GM03348 (cell line): ENCODE data around the gene SLC35G1.

Source experiments
- DNase-seq: peaks from one replicate; pipeline ENCODE4 v3.0.0; 2012; ENCODE audit warnings: low spot score

SLC35G1 gene

DNA sequence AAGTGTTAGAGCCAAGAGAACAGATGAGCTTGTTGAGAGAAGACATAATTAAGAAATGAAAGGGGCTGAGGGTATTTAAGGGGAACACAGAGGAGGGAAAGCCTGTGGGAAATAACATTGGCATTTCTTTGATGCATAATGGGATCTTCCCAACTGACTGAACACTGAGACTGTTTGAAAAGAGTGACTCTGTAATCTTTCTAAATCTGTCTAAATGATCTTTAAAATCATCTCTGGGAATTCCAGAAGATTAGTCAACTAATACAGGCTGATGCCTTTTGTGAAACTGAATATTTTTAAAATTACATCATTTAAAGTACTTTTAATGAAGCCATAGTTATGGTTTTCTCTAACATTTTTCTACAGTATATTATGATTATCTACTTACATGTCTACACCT lies 17.4 kb upstream of the SLC35G1 start:
- DNase-seq = peak; percentile 50

DNA sequence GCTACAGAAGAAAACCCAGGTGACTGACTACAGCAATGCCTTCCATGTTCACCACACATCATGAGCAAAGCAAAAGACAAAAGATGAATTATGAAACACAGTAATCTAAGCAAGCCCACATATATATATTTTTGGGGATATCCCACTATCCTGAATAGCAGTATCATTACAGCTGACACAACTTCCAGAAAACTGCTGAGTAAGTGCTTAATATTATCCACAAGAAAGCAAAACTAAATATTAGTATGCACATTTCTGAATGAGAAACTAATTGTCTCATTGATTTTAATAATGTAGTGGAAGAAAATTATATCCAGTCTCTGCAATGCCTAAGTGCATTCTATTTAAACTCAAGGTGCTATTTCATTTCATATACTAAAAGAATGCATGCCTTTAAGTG lies 14.5 kb upstream of the SLC35G1 start:
- no peak for DNase-seq

DNA sequence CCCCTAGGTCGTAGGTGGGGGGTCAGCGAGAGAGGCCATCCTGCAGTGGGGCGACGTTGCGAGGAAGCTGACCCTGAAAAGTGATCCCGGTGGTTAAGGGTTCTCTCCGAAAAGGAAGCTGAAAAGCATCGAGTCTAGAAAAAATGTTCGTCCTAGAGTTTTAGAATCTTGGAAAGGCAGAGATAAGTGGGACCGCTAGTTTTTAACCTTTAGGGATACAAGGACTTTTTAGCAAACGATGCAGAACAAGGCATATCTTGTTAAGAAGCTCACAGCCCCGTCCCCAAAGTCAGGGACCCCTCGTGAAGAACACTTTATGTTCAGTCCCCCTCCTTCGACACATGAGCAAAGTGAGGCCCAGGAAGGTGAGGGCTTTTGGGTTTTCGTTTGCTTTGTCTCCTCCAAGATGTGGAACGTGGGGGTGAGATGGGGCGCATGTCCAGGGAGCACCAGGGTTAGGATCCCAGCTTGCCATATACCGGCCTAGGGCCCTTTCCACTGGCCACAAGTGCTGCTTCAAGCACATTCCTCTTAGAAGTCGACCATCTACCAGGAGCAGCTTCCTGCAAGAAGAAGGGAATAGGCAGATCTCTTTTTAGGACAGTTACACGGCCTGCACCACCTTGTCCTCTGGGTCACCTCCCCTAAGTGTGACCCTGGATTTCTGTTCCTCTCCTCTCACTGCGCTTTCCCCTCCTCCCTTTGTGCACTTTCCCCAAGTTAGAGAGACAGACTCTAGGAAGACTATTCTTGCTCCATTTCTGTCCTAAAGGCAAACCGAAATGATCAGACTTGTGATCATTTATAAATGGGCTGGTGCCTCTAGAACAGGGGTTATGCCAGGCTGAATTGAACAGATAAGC lies 969 bp downstream of the SLC35G1 start:
- peak; percentile 16 for DNase-seq

DNA sequence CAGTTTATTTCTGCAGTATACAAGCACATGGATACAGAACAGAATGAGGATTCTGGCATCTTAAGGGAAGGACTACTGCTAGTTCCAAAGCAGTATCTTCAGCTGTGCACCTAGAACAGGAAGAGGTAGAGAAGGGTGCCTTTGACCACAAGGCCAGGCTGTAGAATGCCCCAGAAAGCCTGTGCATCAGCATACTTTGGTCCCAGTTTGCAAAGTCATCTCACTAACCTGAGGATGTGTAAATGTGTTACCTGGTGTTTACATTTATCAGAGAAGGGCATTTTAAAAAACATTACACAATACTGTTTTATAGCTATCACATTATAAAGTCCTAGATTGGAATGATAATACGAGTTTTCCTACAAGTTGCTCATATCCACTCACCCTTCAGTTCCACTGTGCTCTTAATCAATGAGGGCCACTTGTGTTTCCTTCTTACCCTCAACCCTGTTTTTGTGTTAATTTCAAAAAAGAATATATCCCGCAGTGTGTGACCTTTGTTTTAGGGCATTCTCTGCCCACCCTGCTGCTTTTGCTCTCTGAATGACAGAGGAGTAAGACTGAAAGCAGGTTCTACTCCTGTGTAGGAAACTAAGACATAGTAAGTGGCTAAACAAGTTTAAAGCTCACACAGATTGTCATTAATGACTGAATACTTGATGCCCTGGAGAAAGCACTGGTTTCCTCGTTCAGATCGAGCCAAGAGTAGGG lies 3.4 kb downstream of the SLC35G1 start:
- no peak for DNase-seq

DNA sequence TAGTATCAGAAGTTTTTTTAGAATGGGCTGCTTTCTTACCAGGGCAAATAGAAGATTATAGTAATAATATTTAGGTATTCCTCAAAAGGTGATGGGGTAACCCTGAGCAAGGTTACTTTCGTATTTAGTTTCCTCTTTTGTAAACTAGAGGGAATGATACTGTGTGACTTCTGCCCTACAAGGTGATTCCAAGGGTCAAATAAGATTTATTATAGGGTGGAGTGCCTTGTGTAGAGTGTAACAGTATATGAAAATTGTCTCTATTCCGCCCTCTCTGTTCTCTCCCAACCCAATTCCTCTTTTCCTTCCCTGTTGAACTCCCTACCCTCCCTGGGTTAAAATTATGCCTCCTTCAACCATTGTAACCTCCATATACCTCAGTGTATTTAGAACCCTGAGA lies 5.3 kb downstream of the SLC35G1 start:
- DNase-seq = no peak

DNA sequence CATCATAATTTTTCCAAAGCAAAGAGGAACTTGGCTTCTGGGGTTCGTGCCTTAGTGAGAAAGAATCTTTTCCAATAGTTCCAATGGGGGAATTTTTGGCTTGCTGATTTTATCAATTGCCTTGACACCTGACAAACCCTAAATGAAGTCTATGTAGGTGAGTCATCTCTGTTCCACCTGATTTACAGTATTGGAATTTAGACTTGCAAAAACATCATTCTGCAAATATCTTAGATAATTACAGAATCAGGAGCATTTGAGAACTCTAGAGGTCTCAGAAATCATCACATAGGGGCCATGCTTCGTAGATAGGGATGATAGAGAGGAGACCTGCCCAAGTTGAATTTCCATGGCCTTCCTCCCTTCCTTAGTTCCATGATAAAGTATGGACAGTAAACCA lies 9.3 kb downstream of the SLC35G1 start:
- DNase-seq = no peak

DNA sequence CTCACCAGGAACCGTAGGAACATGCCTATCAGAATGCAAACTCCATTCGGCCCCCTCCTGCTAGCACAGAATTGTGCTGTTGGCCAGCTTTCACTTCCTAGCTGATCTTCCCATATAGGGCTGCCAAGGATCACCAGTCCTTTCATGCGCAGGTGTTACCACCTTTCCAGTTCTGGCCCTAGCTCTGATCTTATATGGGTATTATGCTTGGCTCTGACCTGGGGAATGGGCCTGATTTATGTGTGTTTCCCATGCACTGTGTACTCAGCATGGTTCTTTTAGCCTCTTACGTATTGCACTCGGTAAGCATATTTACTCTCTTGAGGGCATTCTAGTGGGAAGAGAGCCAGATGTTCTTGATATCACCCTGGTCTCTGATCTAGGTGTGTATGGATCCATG lies 11.1 kb downstream of the SLC35G1 start:
- DNase-seq = no peak

DNA sequence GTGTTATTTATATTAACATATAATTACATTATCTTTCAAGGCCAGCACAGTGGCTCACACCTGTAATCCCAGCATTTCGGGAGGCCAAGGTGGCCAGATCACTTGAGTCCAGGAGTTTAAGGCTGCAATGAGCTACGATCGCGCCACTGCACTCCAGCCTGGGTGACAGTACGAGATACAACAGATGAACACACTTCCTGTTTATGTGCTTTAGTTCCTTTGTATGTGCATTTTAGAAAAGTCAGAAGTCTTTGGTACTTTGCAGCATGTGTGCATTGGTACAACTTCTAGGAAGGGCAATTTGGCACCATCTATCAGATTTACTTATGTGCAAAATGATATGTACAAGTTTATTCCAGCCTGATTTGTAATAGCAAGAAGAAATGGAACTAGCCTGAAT lies 13.3 kb downstream of the SLC35G1 start:
- no peak for DNase-seq

DNA sequence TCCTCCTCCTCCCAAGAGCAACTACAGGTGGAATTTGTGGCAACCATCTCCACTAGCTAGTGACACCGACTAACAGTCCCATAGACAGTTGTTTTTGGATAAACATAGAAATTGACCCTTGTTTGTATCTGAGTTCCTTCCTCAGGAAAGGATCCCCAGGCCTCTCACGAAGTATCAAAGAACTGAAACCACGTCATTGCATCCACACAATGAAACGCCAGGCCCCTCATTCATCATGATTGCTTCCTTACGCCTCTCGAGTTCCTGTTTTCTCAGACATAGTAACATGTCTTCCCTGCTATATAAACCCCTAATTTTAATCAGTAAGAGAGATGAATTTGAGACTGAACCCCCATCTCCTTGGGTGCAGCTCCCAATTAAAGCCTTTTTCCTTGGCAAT lies 18.1 kb downstream of the SLC35G1 start:
- DNase-seq = no peak

DNA sequence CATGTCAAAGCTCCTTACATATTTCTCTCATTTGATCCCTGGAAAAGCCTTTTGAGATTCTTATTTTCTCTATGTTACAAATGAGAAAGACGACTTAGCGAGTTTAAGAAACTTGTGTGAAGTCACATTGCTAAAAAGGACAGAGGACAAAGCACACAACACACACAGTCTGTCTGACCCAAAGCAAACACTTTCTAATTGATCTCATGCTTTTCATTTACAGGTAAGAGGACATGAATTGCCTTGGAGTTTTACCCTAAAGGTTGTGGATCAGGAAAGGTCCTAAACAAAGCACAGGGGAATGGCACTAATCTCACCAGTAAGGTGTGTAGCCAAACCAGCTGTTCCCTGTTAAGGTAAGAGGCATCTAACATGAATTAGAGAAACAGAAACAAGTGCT lies 18.7 kb downstream of the SLC35G1 start:
- DNase-seq = no peak

DNA sequence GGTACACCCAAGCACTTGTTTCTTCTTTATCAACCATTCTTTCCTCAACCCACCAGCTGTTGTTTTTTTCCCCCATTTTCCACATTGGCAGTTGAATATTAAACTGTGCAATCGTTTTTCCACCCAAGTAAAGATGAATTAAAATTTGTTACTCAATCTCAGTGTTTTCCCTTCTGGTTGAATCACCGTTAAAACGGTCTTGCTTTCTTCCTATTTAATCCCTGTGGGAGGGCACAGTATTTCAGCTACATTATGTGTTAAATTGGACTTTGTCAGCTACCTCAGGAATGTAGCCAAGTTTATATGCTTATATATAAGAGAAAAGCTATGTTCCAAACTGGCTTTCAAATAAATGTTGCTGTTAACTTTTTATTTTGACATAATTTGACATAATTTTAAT lies 19.9 kb downstream of the SLC35G1 start:
- DNase-seq = no peak

DNA sequence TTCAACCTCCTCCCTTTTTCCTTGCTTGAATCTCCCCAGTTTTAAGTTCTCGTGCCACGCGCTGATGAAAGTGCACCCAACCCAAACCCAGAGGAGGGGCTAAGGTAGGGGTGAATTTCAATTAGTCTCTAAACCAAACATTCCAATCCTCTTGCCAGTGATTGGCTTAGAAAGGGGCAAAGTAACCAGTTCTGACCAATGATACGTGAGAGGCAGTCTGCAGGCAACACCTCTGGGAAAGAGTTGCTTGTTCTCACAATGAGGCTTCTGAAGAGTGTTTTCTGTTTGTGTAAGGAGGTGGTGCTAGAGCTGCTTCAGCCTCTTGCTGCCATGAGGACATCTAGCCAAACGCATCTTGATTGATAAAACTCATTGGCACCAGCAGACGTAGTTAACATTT lies 21.8 kb downstream of the SLC35G1 start:
- no peak for DNase-seq

DNA sequence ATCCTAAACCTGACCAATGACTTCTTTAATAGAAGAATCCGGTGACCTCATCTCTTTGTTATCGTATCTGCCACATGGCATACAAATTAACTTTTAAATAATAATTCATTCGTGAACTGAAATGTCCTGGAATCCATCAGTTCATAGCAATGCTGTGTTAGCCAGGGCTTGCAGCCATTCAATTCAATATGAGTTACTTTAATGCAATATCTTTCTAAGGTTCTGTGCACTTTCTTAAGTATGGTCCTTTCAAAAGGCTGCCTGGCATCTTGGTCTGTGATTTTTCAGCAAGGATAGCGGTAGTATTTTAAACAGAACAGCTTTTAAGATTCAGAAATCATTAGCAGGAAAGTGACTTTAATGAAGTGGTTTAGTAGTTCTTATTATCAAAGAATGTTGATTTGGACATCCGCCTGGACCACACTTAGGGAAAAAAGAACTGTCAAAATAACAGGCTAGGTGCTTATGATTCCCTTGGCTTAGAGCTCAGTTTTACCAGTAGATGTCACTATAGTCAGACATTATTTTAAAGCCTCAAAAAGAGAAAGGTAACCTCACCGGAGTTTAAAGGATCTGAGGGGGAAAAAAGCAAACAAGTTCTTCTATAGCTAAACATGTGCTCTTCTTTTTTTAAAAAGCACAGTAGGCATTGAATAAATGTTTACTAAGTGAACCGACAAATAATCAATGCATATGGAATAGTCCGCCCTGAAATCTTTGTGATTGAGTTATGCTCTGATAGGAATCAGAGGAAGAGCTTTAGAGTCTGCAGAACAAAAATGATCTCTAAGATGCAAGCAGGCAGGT lies 22.7 kb downstream of the SLC35G1 start:
- DNase-seq = peak; percentile 42

DNA sequence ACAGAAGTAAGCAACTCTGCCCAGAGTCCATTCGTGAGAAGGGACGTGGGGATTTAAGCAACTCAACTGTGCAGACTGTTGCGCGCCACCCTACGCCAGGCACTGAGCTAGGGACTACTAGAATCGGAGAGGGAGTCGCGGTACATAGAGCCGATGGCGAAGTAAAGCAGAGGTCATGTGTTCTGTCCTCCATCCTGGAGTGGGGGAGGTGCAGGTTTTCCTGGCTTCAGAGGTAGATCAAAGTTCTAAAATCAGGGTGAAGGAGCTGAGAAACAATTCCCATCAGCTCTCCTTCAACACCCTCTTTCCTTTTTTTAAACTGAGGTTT lies 23.2 kb downstream of the SLC35G1 start:
- DNase-seq = no peak

DNA sequence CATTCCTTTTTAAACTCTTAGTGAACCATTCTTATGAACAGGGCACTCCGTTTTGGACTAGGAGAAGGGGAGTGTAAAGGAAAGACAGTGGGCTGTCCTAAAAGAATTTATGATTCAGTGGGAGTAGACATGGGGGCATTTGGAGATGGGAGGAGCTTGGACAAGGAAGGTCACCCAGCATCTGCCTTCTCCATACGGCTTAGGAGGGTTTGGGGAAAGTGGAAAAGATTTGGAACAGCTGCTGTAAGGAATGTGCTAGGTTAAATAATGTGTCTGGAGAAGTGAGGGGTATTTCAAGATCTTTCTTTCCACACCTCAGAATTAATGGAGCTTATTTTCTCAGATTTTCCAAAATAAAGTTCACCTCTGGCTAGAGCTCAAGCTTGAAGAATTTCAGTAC lies 24.0 kb downstream of the SLC35G1 start:
- no peak for DNase-seq

DNA sequence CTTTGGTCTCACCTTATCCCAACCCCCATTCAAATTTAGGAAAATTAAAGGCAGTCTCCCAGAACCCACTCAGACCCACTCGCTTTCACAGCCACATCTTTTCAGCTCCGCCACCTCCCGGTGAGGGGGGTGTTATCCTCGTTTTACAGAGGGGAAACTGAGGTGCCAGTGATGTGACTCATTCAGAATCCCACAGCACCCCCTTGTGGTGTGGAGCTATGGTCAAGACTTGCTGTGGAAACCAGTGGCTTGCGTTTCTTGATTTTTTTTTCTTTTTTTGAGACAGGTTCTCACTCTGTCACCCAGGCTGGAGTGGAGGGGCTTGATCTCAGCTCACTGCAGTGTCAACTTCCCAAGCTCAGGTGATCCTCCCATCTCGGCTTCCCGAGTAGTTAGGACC lies 27.6 kb downstream of the SLC35G1 start:
- no peak for DNase-seq

DNA sequence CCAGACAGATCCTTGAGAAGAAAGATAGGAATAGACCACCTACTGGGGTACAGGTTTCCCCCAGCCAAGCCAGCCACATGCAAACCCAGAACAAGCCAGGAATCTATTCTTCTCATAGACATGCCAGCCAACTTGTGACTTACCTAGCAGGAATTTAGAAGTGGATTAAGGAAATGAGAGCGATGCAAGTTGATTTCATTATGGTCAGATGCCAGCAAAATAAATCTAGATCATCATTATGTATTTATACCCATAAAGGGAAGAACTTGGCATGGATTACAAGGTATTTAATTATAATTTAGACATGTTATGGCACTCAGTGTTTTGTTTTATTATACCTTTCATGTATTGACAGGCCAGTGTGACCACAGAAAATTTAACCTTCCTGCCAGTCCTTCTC lies 32.8 kb downstream of the SLC35G1 start:
- peak; percentile 5 for DNase-seq

DNA sequence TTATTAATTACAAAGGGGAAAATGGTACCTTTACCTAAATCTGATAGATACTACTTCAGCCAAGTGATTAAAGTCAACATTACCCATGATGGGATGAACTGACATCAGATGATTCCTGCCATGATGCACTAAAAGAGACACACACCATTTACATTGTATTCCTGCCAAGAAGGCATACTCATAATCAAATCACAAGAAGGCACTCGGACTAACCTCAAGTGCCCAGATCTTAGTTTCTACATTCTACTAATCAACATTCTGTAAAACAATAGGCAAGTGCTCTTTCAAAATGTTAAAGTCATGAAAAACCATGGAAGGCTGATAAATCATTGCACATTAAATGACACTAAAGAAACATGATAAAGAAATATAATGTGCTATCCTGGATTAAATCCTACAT lies 44.4 kb downstream of the SLC35G1 start:
- no peak for DNase-seq

DNA sequence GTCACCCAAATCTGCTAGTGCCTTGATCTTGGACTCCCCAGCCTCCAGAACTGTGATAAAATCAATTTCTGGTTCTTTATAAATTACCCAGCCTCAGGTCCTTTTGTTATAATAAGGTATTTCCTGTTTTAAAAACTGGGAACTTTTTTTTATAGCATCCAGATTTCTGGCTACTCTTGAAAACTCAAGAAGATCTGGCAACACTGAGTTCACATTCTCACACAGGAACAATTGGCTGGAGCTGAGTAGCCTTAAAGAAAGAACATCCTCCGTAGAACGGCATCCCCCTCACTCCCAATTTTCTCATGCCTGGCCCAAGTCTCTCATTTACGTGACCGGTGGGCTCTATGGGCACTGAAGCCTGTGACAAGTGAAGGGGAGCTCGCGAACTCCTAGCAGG lies 47.1 kb downstream of the SLC35G1 start:
- no peak for DNase-seq

DNA sequence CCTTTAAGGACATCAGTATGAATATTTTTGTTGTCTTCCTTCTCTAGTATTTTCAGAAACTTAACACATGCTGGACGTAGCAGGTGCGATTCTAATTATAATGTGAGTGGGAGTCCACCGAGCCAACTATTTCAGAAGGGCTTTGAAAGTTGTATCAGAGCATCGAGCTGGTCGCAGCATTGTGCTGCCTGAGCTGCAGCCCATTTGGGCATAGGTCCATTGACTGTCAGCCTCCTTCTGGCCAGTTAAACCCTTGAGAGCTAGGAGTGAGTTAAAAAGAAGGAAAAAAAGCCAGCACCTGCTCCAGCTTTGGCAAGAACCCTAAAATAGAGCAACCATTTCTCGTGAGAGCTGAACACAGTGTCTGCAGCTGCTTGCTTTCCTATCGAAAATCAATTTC lies 47.8 kb downstream of the SLC35G1 start:
- no peak for DNase-seq

DNA sequence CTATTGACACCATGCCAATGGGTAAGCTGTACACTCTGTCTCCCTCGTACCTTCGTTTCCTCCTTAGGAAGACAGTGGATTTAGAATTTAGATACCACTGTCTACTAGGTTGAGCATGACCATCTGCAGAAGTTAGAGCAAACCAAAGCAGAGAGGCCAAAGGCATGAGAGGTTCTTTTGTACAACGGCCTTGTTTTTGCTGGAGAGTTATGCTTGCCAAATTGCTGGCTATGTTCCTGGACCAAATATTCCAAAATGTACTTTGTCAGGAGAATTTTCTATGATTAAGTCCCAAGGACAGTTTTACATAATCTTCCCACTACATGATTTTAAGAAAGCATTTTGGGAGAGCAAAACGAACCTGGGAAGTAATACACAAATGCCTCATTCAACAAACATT lies 52.0 kb downstream of the SLC35G1 start:
- no peak for DNase-seq

DNA sequence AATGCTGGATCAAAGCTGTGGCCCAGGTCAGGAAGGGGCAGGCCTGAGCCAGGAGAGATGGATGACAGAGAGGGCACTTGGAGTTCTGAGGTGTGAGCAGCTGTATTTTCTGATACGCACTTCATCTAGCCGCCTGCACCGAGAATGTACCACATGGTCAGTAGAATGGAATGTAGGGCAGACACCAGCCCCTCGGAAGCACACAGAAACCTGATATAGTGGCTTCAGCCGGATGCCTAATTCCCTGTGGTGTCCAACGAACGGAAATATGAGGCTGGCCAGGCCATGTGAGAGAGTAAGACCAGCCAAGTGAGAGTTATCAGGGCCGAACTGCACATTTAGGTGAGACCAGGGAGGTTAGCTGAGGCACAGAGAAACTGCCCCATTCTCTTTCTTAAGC lies 53.3 kb downstream of the SLC35G1 start:
- no peak for DNase-seq

DNA sequence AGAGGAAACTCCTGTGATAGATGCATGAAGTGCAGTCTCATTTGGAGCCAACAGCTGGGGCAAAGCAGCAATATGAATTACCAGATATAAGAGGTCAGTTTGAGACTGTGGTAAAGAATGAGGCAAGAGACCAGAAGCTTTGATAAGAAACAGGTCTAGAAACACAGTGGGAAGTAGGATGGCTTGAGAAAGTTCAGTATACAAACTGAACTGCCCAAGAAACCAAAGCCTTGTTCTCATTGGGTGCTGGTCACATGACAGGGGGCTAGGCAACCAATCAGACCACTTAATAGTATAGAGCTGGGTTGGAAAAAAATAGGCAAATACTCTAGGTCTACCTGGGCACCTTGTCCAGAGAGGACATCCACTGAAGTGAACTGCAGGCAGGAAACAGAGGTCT lies 53.7 kb downstream of the SLC35G1 start:
- DNase-seq = no peak
